A549 (cell line): ENCODE results near the gene ESPNL. TPM values are rescaled to one million over a fixed set of nuclear protein-coding genes. Genes with fewer than 3 reads are reported as not detected.

Source experiments
- ATAC-seq, 2 experiments: fragments of 200-7000 bp in 1 of 2; fragments of >200 bp in 1 of 2; cut with Nextera tagmentation in 1 of 2; cut with Tn5 transposase in 1 of 2; 3 replicates each; pipeline versions ENCODE4 v1.8.0 to v1.9.1; 2018 to 2020; ENCODE audit warnings: mild to moderate bottlenecking in 1 of 2, moderate library complexity in 1 of 2
- CTCF ChIA-PET: fragments of 300-600 bp; sonication (Branson Sonifier 250); formaldehyde crosslinking; extraction: SDS; loops from one replicate; lab custom pipeline; 2021; ENCODE audit warnings: antibody characterized with exemption, inconsistent platforms; lab: Yijun Ruan, JAX
- POLR2A ChIA-PET: fragments of 350-600 bp; formaldehyde crosslinking; extraction: SDS; loops from one replicate; lab custom pipeline; 2021; ENCODE audit warnings: antibody characterized with exemption, inconsistent platforms; lab: Yijun Ruan, JAX
- DNase-seq, 2 experiments: peaks; one replicate each; pipeline versions ENCODE4 v3.0.0 to v3.0.0-alpha.2; 2011 to 2016; ENCODE audit warnings: low read depth in 1 of 2, low spot score in 1 of 2
- FAIRE-seq: peaks from 2 replicates; lab custom pipeline; 2011; peaks lifted over from hg19 to GRCh38; lab: Jason Lieb, UNC
- H3K27ac ChIP-seq, 2 experiments: fragments of >200 bp; sonication (Bioruptor Twin); formaldehyde crosslinking; 3 replicates each; pipeline ENCODE4 v1.5.1; 2016 to 2017
- H3K4me1 ChIP-seq: fragments of >200 bp; sonication (Bioruptor Twin); formaldehyde crosslinking; 3 replicates; pipeline ENCODE4 v1.6.1; 2016
- H3K4me2 ChIP-seq: fragments of >200 bp; sonication (Bioruptor Twin); formaldehyde crosslinking; 3 replicates; pipeline ENCODE4 v1.6.1; 2016
- H3K4me3 ChIP-seq: fragments of >200 bp; sonication (Bioruptor Twin); formaldehyde crosslinking; 3 replicates; pipeline ENCODE4 v1.5.1; 2016
- H3K9me3 ChIP-seq: fragments of >200 bp; sonication (Bioruptor Twin); formaldehyde crosslinking; 3 replicates; pipeline ENCODE4 v1.6.1; 2016
- ATOH8 ChIP-seq: fragments of 250-450 bp; sonication (Bioruptor Pico); IDR thresholded peaks from 2 replicates; pipeline ENCODE4 v1.5.0; 2020; ENCODE audit warnings: low read depth, mild to moderate bottlenecking, moderate library complexity
- CEBPB ChIP-seq, 2 experiments: fragments of >200 bp in 1 of 2; sonication (Bioruptor Twin) in 1 of 2; formaldehyde crosslinking in 1 of 2; IDR thresholded peaks; 2 replicates each; pipeline ENCODE4 v1.6.1; 2012 to 2016
- EP300 ChIP-seq, 2 experiments: fragments of >200 bp; sonication (Bioruptor Twin); formaldehyde crosslinking; IDR thresholded peaks; 2 replicates in 1 of 2; 3 replicates in 1 of 2; pipeline ENCODE4 v1.6.1; 2016 to 2017
- FOSB ChIP-seq: fragments of 250-450 bp; sonication (Bioruptor Pico); IDR thresholded peaks from 2 replicates; pipeline ENCODE4 v1.5.0; 2020; ENCODE audit warnings: mild to moderate bottlenecking, moderate library complexity
- FOXS1 ChIP-seq: fragments of 250-450 bp; sonication (Bioruptor Pico); IDR thresholded peaks from 2 replicates; pipeline ENCODE4 v1.5.0; 2020; ENCODE audit warnings: mild to moderate bottlenecking, moderate library complexity
- GATA3 ChIP-seq: IDR thresholded peaks from 2 replicates; pipeline ENCODE4 v1.6.1; 2012; ENCODE audit warnings: borderline replicate concordance
- HMGXB4 ChIP-seq: fragments of 250-450 bp; sonication (Bioruptor Pico); IDR thresholded peaks from 2 replicates; pipeline ENCODE4 v1.5.0; 2021; ENCODE audit warnings: mild to moderate bottlenecking, moderate library complexity, borderline replicate concordance
- JUN ChIP-seq, 2 experiments: fragments of >200 bp; sonication (Bioruptor Twin); formaldehyde crosslinking; IDR thresholded peaks; 2 replicates in 1 of 2; 3 replicates in 1 of 2; pipeline ENCODE4 v1.6.1; 2016 to 2017
- JUNB ChIP-seq: fragments of >200 bp; sonication (Bioruptor Twin); formaldehyde crosslinking; IDR thresholded peaks from 2 replicates; pipeline ENCODE4 v1.6.1; 2016
- KDM1A ChIP-seq: fragments of 200-600 bp; sonication (generic); IDR thresholded peaks from 2 replicates; pipeline ENCODE4 v1.6.1; 2016; ENCODE audit warnings: low read depth, mild to moderate bottlenecking
- MAFK ChIP-seq: fragments of 450-650 bp; IDR thresholded peaks from 2 replicates; pipeline ENCODE4 v1.6.1; 2014; ENCODE audit not compliant: partially characterized antibody
- NPAS2 ChIP-seq: fragments of 250-450 bp; sonication (Bioruptor Pico); IDR thresholded peaks from 2 replicates; pipeline ENCODE4 v1.8.0; 2022; ENCODE audit warnings: mild to moderate bottlenecking, moderate library complexity, borderline replicate concordance
- POLR2A ChIP-seq: IDR thresholded peaks from 2 replicates; pipeline ENCODE4 v1.6.1; 2012; ENCODE audit warnings: mild to moderate bottlenecking, low read length
- RAD21 ChIP-seq, 2 experiments: fragments of >200 bp in 1 of 2; sonication (Bioruptor Twin) in 1 of 2; formaldehyde crosslinking in 1 of 2; IDR thresholded peaks in 1 of 2; conservative IDR thresholded peaks in 1 of 2; 2 replicates in 1 of 2; 3 replicates in 1 of 2; pipeline ENCODE4 v1.6.1; 2012 to 2018; ENCODE audit warnings: inconsistent platforms in 1 of 2
- RFX5 ChIP-seq: fragments of 450-650 bp; IDR thresholded peaks from 2 replicates; pipeline ENCODE4 v1.7.1; 2014; ENCODE audit warnings: antibody characterized with exemption, mild to moderate bottlenecking, moderate library complexity
- TP53 ChIP-seq: fragments of 250-450 bp; sonication (Bioruptor Pico); IDR thresholded peaks from 2 replicates; pipeline ENCODE4 v1.5.0; 2021; ENCODE audit warnings: mild to moderate bottlenecking, moderate library complexity
- USF2 ChIP-seq: fragments of 450-650 bp; IDR thresholded peaks from 2 replicates; pipeline ENCODE4 v1.6.1; 2014; ENCODE audit warnings: antibody characterized with exemption
- ZFP36 ChIP-seq: fragments of 450-650 bp; IDR thresholded peaks from 2 replicates; pipeline ENCODE4 v1.6.1; 2014; ENCODE audit warnings: borderline replicate concordance; ENCODE audit not compliant: partially characterized antibody
- ZNF302 ChIP-seq: fragments of 250-450 bp; sonication (Bioruptor Pico); IDR thresholded peaks from 2 replicates; pipeline ENCODE4 v1.9.0; 2021; ENCODE audit warnings: inconsistent platforms, mild to moderate bottlenecking, moderate library complexity
- WGBS: methylation state at CpG from one replicate; pipeline ENCODE4 v1.1.6; 2017; ENCODE audit errors: missing lambda C conversion rate; 5-methylcytosine and 5-hydroxymethylcytosine counted together
- polyA plus RNA-seq, 4 experiments: library from polyadenylated mRNA; depleted of rRNA in 3 of 4; stranded (reverse); fragments of >200 nt; fragmentation: RNase III in 1 of 4; extraction: RNeasy Plus Mini Kit Qiagen cat#74134 plus additional on column Dnase treatment in 1 of 4; gene quantifications; 2 replicates in 3 of 4; 3 replicates in 1 of 4; pipeline ENCODE4 v1.2.3, GENCODE V29; 2011 to 2017

Gene ESPNL
- polyA plus RNA-seq, 2 of the 4 experiments (the other 2 are of a cell fraction) = 0.04 to 0.22 TPM

- no peak overlapping the region for H3K4me3 ChIP-seq
- DNase-seq (no peak), ATAC-seq (0 out of 6 replicates have a peak, but pooled peaks of 1 of the 2 experiments have one; percentile 15), FAIRE-seq (no peak)
- no peak overlapping the region for H3K27ac ChIP-seq
- WGBS = 84% methylated on average over 18 of the region's 19 CpGs
- CTCF ChIA-PET = interaction anchor here (1.1 to 1.5 kb wide), 2 partner anchors 12 to 250 kb away, joined by 3 to 4 read pairs; no protein-coding TSS in a partner anchor
- peaks cover 18% of the 10 kb centered on the region for H3K9me3 ChIP-seq
- TF ChIP-seq KDM1A (no peak), NPAS2 (CRISPR knock-in tag) (no peak), EP300 (IDR thresholded peaks at IDR 0.05) (no peak), ZFP36 (no peak)
- no peaks in the 10 kb centered on the region for H3K4me1 ChIP-seq
- POLR2A ChIA-PET = interaction anchor here (1.4 kb wide), 1 partner anchor 48 kb away, joined by 3 read pairs; the partner anchor contains the start of gene SCLY
- H3K4me2 ChIP-seq = no peak overlapping the region
Measured at GRCh38 chr2:238108423-238109183, 8.5 kb downstream of the ESPNL start.

- 80% methylated on average over 13 of the region's 13 CpGs for WGBS
- CTCF ChIA-PET = no interaction called here
Measured at GRCh38 chr2:238113611-238114010, 13.5 kb downstream of the ESPNL start.

GRCh38 chr2:238114331-238114841 lies 14.2 kb downstream of the ESPNL start:
- no peak overlapping the region for H3K4me2 ChIP-seq
- POLR2A ChIA-PET = no interaction called here
- TF ChIP-seq FOXS1 (no peak), JUNB (no peak), CEBPB (IDR thresholded peaks at IDR 0.05) (no peak), RFX5 (no peak), ZFP36 (no peak), POLR2A (no peak), USF2 (no peak), JUN (IDR thresholded peaks at IDR 0.05) (no peak), ATOH8 (CRISPR knock-in tag) (no peak), RAD21 (conservative IDR thresholded peaks at IDR 0.05 in 1 of 2, IDR thresholded peaks at IDR 0.05 in 1 of 2) (no peak), MAFK (no peak), GATA3 (no peak), NPAS2 (CRISPR knock-in tag) (no peak), HMGXB4 (CRISPR knock-in tag) (no peak), FOSB (CRISPR knock-in tag) (no peak), ZNF302 (no peak)
- TF ChIP-seq, all 56 proteins: peak for 0
- Histone ChIP-seq H3K9me3 (peaks cover 20% of the 10 kb centered on the region), H3K4me3 (no peak overlapping the region), H3K4me1 (no peaks in the 10 kb centered on the region), H3K27ac (no peak overlapping the region)
- FAIRE-seq = no peak
- WGBS = 79% methylated on average over 16 of the region's 16 CpGs
- CTCF ChIA-PET = interaction anchor here (0.7 to 1.4 kb wide), 3 partner anchors 10 to 106 kb away, joined by 3 read pairs; no protein-coding TSS in a partner anchor
- no peak for DNase-seq
- ATAC-seq = no peak

More at GRCh38 chr2:238113611-238114010, 13.5 kb downstream of the ESPNL start:
- Histone ChIP-seq H3K4me2 (no peak overlapping the region), H3K4me1 (no peaks in the 10 kb centered on the region), H3K27ac (no peak overlapping the region), H3K4me3 (no peak overlapping the region), H3K9me3 (peaks cover 20% of the 10 kb centered on the region)
- no peak for FAIRE-seq
- DNase-seq = no peak
- POLR2A ChIA-PET = no interaction called here
- ATAC-seq = no peak
- no peak for TF ChIP-seq RFX5
- TF ChIP-seq TP53 (CRISPR knock-in tag) = no peak
